Thyroid gland (tissue), 4 donors: ENCODE measurements around the gene UGT3A2. TPM values are rescaled to one million over a fixed set of nuclear protein-coding genes. Genes with fewer than 3 reads are reported as not detected.

Experiments used
- DNase-seq, 2 donors: peaks; one replicate each; pipeline ENCODE4 v3.0.0-alpha.2; 2019
- H3K27ac ChIP-seq, 3 donors: fragments of 200-600 bp; sonication (generic); 1 replicate in 2 of 3; 2 replicates in 1 of 3; pipeline ENCODE4 v1.5.1; 2016 to 2019; ENCODE audit warnings: mild to moderate bottlenecking in 1 of 3, moderate library complexity in 1 of 3
- H3K27me3 ChIP-seq: fragments of 200-600 bp; sonication (generic); one replicate; pipeline ENCODE4 v1.5.1; 2019
- H3K36me3 ChIP-seq, 2 donors: fragments of 200-600 bp; sonication (generic); one replicate each; pipeline ENCODE4 v1.5.1; 2016 to 2019
- H3K4me1 ChIP-seq, 2 donors: fragments of 200-600 bp; sonication (generic); one replicate each; pipeline ENCODE4 v1.5.1; 2017 to 2019
- H3K4me3 ChIP-seq, 3 donors: fragments of 200-600 bp; sonication (generic); replicated peaks in 1 of 3; 1 replicate in 2 of 3; 2 replicates in 1 of 3; pipeline ENCODE4 v1.5.1; 2016; ENCODE audit warnings: mild to moderate bottlenecking in 1 of 3
- H3K9me3 ChIP-seq: fragments of 200-600 bp; sonication (generic); one replicate; pipeline ENCODE4 v1.5.1; 2017
- CTCF ChIP-seq, 6 experiments: fragments of 200-600 bp in 3 of 6; fragments of 450-650 bp in 3 of 6; sonication (generic) in 3 of 6; IDR thresholded peaks; one replicate each; pipeline ENCODE4 v1.5.1; 2016 to 2019; ENCODE audit warnings: antibody characterized with exemption in 6 of 6, mild to moderate bottlenecking in 2 of 6, inconsistent platforms in 1 of 6, moderate library complexity in 1 of 6
- POLR2A ChIP-seq, 2 donors: fragments of 450-650 bp; IDR thresholded peaks; one replicate each; pipeline ENCODE4 v1.6.1; 2017; ENCODE audit warnings: antibody characterized with exemption in 2 of 2, mild to moderate bottlenecking in 2 of 2, moderate library complexity in 1 of 2
- WGBS, 2 donors: methylation state at CpG; one replicate each; pipeline ENCODE4 v1.1.5; 2017; 5-methylcytosine and 5-hydroxymethylcytosine counted together
- intact Hi-C: fragments of 100-400 bp; cut with DNase I; formaldehyde crosslinking; loops from one replicate; pipeline ENCODE4 v1.15.1; 2023
- total RNA-seq, 4 donors: library from RNA; depleted of rRNA; stranded (reverse); fragments of >200 nt; gene quantifications; one replicate each; pipeline ENCODE4 v1.2.3, GENCODE V29; 2016

Gene UGT3A2
- total RNA-seq: not detected

- no peak for DNase-seq
- H3K27ac ChIP-seq: no peak within 1 kb of the TSS
- no peaks in the 10 kb centered on the region for H3K27me3 ChIP-seq
- no peaks in the 10 kb centered on the region for H3K36me3 ChIP-seq
- no peak within 1 kb of the TSS for H3K4me3 ChIP-seq
- intact Hi-C loops: no loop called here
- TF ChIP-seq POLR2A (IDR thresholded peaks at IDR 0.05): no peak
- no peak for TF ChIP-seq CTCF (IDR thresholded peaks at IDR 0.05)
- WGBS, 2 donors: 1 to 2% methylated on average over 18 to 19 of the region's 22 CpGs
- no peaks in the 10 kb centered on the region for H3K9me3 ChIP-seq
- H3K4me1 ChIP-seq: no peaks in the 10 kb centered on the region
Measured at GRCh38 chr5:36066540-36067210, at the start of gene UGT3A2. UGT3A2 (minus strand) TSS chr5:36066882; CDS start chr5:36066789, 93 bp downstream.

- Histone ChIP-seq H3K9me3 (no peaks in the 10 kb centered on the region), H3K4me1 (no peaks in the 10 kb centered on the region), H3K36me3 (peaks cover 11 to 13% of the 10 kb centered on the region in 2 donors), H3K27ac (no peak overlapping the region), H3K27me3 (no peaks in the 10 kb centered on the region), H3K4me3 (no peak overlapping the region)
- TF ChIP-seq POLR2A (IDR thresholded peaks at IDR 0.05): no peak
- TF ChIP-seq CTCF (IDR thresholded peaks at IDR 0.05): no peak
- WGBS, 2 donors: 95 to 97% methylated on average over 1 of the region's 1 CpG
- intact Hi-C loops: no loop called here
- DNase-seq: no peak
Measured at GRCh38 chr5:36111238-36111637, 44.6 kb upstream of the UGT3A2 start.

GRCh38 chr5:36108758-36109460 is 42.2 kb upstream of the UGT3A2 start:
- 84 to 87% methylated on average over 3 of the region's 3 CpGs for WGBS, 2 donors
- TF ChIP-seq CTCF (IDR thresholded peaks at IDR 0.05) (no peak), POLR2A (IDR thresholded peaks at IDR 0.05) (no peak)
- H3K36me3 ChIP-seq: peaks cover 15 to 20% of the 10 kb centered on the region in 2 donors

GRCh38 chr5:36105819-36106218 is 39.1 kb upstream of the UGT3A2 start:
- Histone ChIP-seq H3K27ac (no peak overlapping the region), H3K27me3 (no peaks in the 10 kb centered on the region), H3K9me3 (no peaks in the 10 kb centered on the region), H3K4me3 (no peak overlapping the region), H3K4me1 (no peaks in the 10 kb centered on the region), H3K36me3 (peaks cover 15 to 22% of the 10 kb centered on the region in 2 donors)
- TF ChIP-seq CTCF (IDR thresholded peaks at IDR 0.05) (no peak), POLR2A (IDR thresholded peaks at IDR 0.05) (no peak)
- 73 to 90% methylated on average over 2 of the region's 2 CpGs for WGBS, 2 donors
- no peak for DNase-seq
- intact Hi-C loops: no loop called here

More at GRCh38 chr5:36108758-36109460, 42.2 kb upstream of the UGT3A2 start:
- Histone ChIP-seq H3K4me3 (no peak overlapping the region), H3K27me3 (no peaks in the 10 kb centered on the region), H3K9me3 (no peaks in the 10 kb centered on the region), H3K4me1 (no peaks in the 10 kb centered on the region), H3K27ac (no peak overlapping the region)
- DNase-seq: no peak
- intact Hi-C loops: no loop called here

- WGBS, 2 donors: 89 to 90% methylated on average over 3 of the region's 3 CpGs
- no peak overlapping the region for H3K27ac ChIP-seq
- H3K4me1 ChIP-seq: no peaks in the 10 kb centered on the region
- no peak overlapping the region for H3K4me3 ChIP-seq
- no peak for TF ChIP-seq CTCF (IDR thresholded peaks at IDR 0.05)
- no peak for TF ChIP-seq POLR2A (IDR thresholded peaks at IDR 0.05)
- H3K9me3 ChIP-seq: no peaks in the 10 kb centered on the region
- no peaks in the 10 kb centered on the region for H3K27me3 ChIP-seq
- no peak for DNase-seq
- H3K36me3 ChIP-seq: peaks cover 0 to 8% of the 10 kb centered on the region in 2 donors
- intact Hi-C loops: no loop called here
Measured at GRCh38 chr5:36099748-36100147, 33.1 kb upstream of the UGT3A2 start.
